HepG2 (cell line): ENCODE data around the gene SLC12A5. TPM values are rescaled to one million over a fixed set of nuclear protein-coding genes. Genes with fewer than 3 reads are reported as not detected.

Source experiments
- ATAC-seq: fragments of 200-7000 bp; cut with Tn5 transposase; 3 replicates; pipeline ENCODE4 v1.9.1; 2020; ENCODE audit warnings: mild to moderate bottlenecking, moderate library complexity
- BruUV-seq: library from RNA; stranded (reverse); fragments of 400-500 nt; replicated peaks from 2 replicates; lab custom pipeline; 2021; lab: Mats Ljungman, UMichigan
- CTCF ChIA-PET: fragments of 300-600 bp; formaldehyde crosslinking; extraction: SDS; loops from one replicate; lab custom pipeline; 2021; ENCODE audit warnings: low total read pairs, inconsistent platforms, low intra/inter-chr PET ratio; lab: Yijun Ruan, JAX
- POLR2A ChIA-PET: fragments of 350-600 bp; sonication (Branson Sonifier 250); formaldehyde crosslinking; loops from one replicate; lab custom pipeline; 2020; ENCODE audit warnings: antibody characterized with exemption, inconsistent platforms; lab: Yijun Ruan, JAX
- DNase-seq: peaks from one replicate; pipeline ENCODE4 v3.0.0-alpha.2; 2015; ENCODE audit warnings: low spot score
- FAIRE-seq: peaks from 3 replicates; lab custom pipeline; 2011; peaks lifted over from hg19 to GRCh38; lab: Jason Lieb, UNC
- H2AFZ ChIP-seq: one replicate; pipeline ENCODE4 v1.6.1; 2011; ENCODE audit warnings: low read length, inconsistent platforms
- H3K27ac ChIP-seq: fragments of 300-600 bp; 3 replicates; pipeline ENCODE4 v1.8.0; 2011; ENCODE audit warnings: mixed run types, mild to moderate bottlenecking, mixed read lengths, low read length, inconsistent platforms; ENCODE audit not compliant: insufficient read depth; ENCODE audit errors: extremely low read length
- H3K27me3 ChIP-seq, 2 experiments: fragments of 200-600 bp in 1 of 2; 2 replicates in 1 of 2; 3 replicates in 1 of 2; pipeline versions ENCODE4 v1.6.0 to v1.8.0; 2011; ENCODE audit warnings: low read length in 2 of 2, mild to moderate bottlenecking in 2 of 2, moderate library complexity in 2 of 2, inconsistent platforms in 1 of 2; ENCODE audit not compliant: insufficient read depth in 2 of 2, control insufficient read depth in 1 of 2
- H3K36me3 ChIP-seq, 2 experiments: fragments of 200-600 bp in 1 of 2; replicated peaks in 1 of 2; 2 replicates in 1 of 2; 3 replicates in 1 of 2; pipeline versions ENCODE4 v1.5.1 to v1.8.0; 2011; ENCODE audit warnings: low read length in 2 of 2, inconsistent platforms in 1 of 2; ENCODE audit not compliant: insufficient read depth in 2 of 2, control insufficient read depth in 1 of 2
- H3K4me1 ChIP-seq: 2 replicates; pipeline ENCODE4 v1.5.1; 2012; ENCODE audit warnings: low read length, inconsistent platforms; ENCODE audit not compliant: insufficient read depth
- H3K4me2 ChIP-seq: 2 replicates; pipeline ENCODE4 v1.6.0; 2011; ENCODE audit warnings: low read depth, low read length, inconsistent platforms
- H3K4me3 ChIP-seq, 3 experiments: fragments of 200-600 bp in 1 of 3; sonication (generic), shearing (Covaris generic) in 1 of 3; replicated peaks in 1 of 3; 2 replicates each; pipeline ENCODE4 v1.5.1; 2011 to 2016; ENCODE audit warnings: low read length in 3 of 3, inconsistent platforms in 2 of 3, low read depth in 2 of 3, mild to moderate bottlenecking in 2 of 3, control low read depth in 1 of 3, mixed read lengths in 1 of 3; ENCODE audit not compliant: insufficient read depth in 1 of 3
- H3K79me2 ChIP-seq: one replicate; pipeline ENCODE4 v1.6.1; 2011; ENCODE audit warnings: low read length, inconsistent platforms; ENCODE audit not compliant: insufficient read depth
- H3K9ac ChIP-seq: 2 replicates; pipeline ENCODE4 v1.6.0; 2011; ENCODE audit warnings: mild to moderate bottlenecking, low read depth, low read length, inconsistent platforms; ENCODE audit not compliant: insufficient read depth
- H3K9me3 ChIP-seq: 2 replicates; pipeline ENCODE4 v1.5.1; 2012; ENCODE audit warnings: mild to moderate bottlenecking, low read length
- H4K20me1 ChIP-seq: 2 replicates; pipeline ENCODE4 v1.6.0; 2011; ENCODE audit warnings: inconsistent platforms, mild to moderate bottlenecking, low read length, moderate library complexity; ENCODE audit not compliant: insufficient read depth
- ARHGAP35 ChIP-seq: sonication (generic); formaldehyde crosslinking; IDR thresholded peaks from 2 replicates; pipeline ENCODE4 v1.9.0; 2022; ENCODE audit warnings: mild to moderate bottlenecking, inconsistent platforms, moderate library complexity, missing genetic modification reagents, borderline replicate concordance
- CBX2 ChIP-seq, 2 experiments: fragments of 200-600 bp in 1 of 2; sonication (generic); formaldehyde crosslinking in 1 of 2; IDR thresholded peaks; 2 replicates each; pipeline versions ENCODE4 v1.7.0 to v1.8.1; 2018 to 2022; ENCODE audit warnings: low read depth in 2 of 2, low read length in 1 of 2, mild to moderate bottlenecking in 1 of 2, missing genetic modification reagents in 1 of 2
- DR1 ChIP-seq: sonication (generic); formaldehyde crosslinking; IDR thresholded peaks from 2 replicates; pipeline ENCODE4 v1.8.0; 2021; ENCODE audit warnings: mild to moderate bottlenecking, missing genetic modification reagents, inconsistent platforms
- GATAD2A ChIP-seq: IDR thresholded peaks from 2 replicates; pipeline ENCODE4 v1.6.1; 2016
- HNRNPLL ChIP-seq: fragments of 200-400 bp; formaldehyde crosslinking; IDR thresholded peaks from 2 replicates; pipeline ENCODE4 v1.6.1; 2017; ENCODE audit warnings: mild to moderate bottlenecking, low read depth, low read length; ENCODE audit not compliant: poor library complexity, severe bottlenecking
- IKZF5 ChIP-seq: IDR thresholded peaks from 2 replicates; pipeline ENCODE4 v1.6.1; 2018; ENCODE audit warnings: missing genetic modification reagents, mild to moderate bottlenecking, missing compliant biosample characterization
- MAZ ChIP-seq, 2 experiments: sonication (generic) in 1 of 2; formaldehyde crosslinking in 1 of 2; IDR thresholded peaks; 2 replicates each; pipeline versions ENCODE4 v1.5.0 to v1.6.1; 2012 to 2020; ENCODE audit warnings: low read depth in 2 of 2, mild to moderate bottlenecking in 2 of 2, borderline replicate concordance in 1 of 2, improper control_type of control experiment in 1 of 2, low read length in 1 of 2, missing genetic modification reagents in 1 of 2, moderate library complexity in 1 of 2
- MTA1 ChIP-seq: sonication (generic); formaldehyde crosslinking; IDR thresholded peaks from 2 replicates; pipeline ENCODE4 v1.4.0; 2020; ENCODE audit warnings: missing genetic modification reagents, mild to moderate bottlenecking, borderline replicate concordance
- SP1 ChIP-seq, 2 experiments: fragments of 450-650 bp in 1 of 2; sonication (generic) in 1 of 2; formaldehyde crosslinking in 1 of 2; IDR thresholded peaks; 2 replicates each; pipeline versions ENCODE4 v1.4.0 to v1.6.1; 2016 to 2020; ENCODE audit warnings: missing genetic modification reagents in 1 of 2
- SRY ChIP-seq: sonication (generic); formaldehyde crosslinking; IDR thresholded peaks from 2 replicates; pipeline ENCODE4 v1.8.0; 2022; ENCODE audit warnings: mild to moderate bottlenecking, missing genetic modification reagents
- ZBTB7B ChIP-seq: sonication (generic); formaldehyde crosslinking; IDR thresholded peaks from 2 replicates; pipeline ENCODE4 v1.4.0; 2020; ENCODE audit warnings: missing genetic modification reagents
- ZNF746 ChIP-seq: sonication (generic); formaldehyde crosslinking; IDR thresholded peaks from 2 replicates; pipeline ENCODE4 v1.8.0; 2022; ENCODE audit warnings: mild to moderate bottlenecking, missing genetic modification reagents
- ZNF883 ChIP-seq: sonication (generic); formaldehyde crosslinking; IDR thresholded peaks from 2 replicates; pipeline ENCODE4 v1.5.1; 2020; ENCODE audit warnings: mild to moderate bottlenecking, missing genetic modification reagents; ENCODE audit errors: not compliant biosample characterization
- WGBS: methylation state at CpG from one replicate; pipeline ENCODE4 v1.1.6; 2017; ENCODE audit warnings: low lambda C conversion rate; 5-methylcytosine and 5-hydroxymethylcytosine counted together
- in situ Hi-C: cut with HindIII; loops from 2 replicates; pipeline ENCODE4 v1.10.0; 2017; ENCODE audit warnings: low pct_unique_long_range_greater_than_20kb; ENCODE audit not compliant: extremely low pct_ligation_motif_present
- intact Hi-C: fragments of 100-400 bp; cut with micrococcal nuclease; formaldehyde crosslinking; loops from one replicate; pipeline ENCODE4 v1.10.0; 2022; ENCODE audit not compliant: unreplicated experiment
- polyA plus RNA-seq, 8 experiments: library from polyadenylated mRNA; depleted of rRNA in 3 of 8; stranded (reverse) in 7 of 8; unstranded in 1 of 8; fragments of >200 nt; fragmentation: Illumina TruSeq in 4 of 8; extraction: Trizol in 4 of 8; gene quantifications; 2 replicates each; pipeline versions ENCODE4 v1.2.1 to v1.2.3, GENCODE V29; 2011 to 2016; ENCODE audit warnings: low read depth in 4 of 8, missing spikeins in 1 of 8, mixed read lengths in 1 of 8; ENCODE audit not compliant: insufficient read depth in 1 of 8
- total RNA-seq, 5 experiments: library from RNA; depleted of rRNA; stranded (reverse); fragments of >200 nt; fragmentation: Illumina TruSeq; extraction: Trizol; gene quantifications; 2 replicates each; pipeline ENCODE4 v1.2.3, GENCODE V29; 2016; ENCODE audit warnings: low read depth in 1 of 5

Gene SLC12A5
- total and polyA plus RNA-seq, 2 of the 13 experiments (the other 11 are each of a cell fraction or from before 2014, with no cell fraction given), result 4.3 to 5.4 TPM

GRCh38 chr20:46023148-46023484, 5.9 kb upstream of the SLC12A5 start:
- in situ Hi-C loops (loop anchor here (5.0 to 10.0 kb wide), 2 partner anchors 64 to 152 kb away; partner anchors contain the start of gene NCOA5), intact Hi-C loops (loop anchor here (1.0 to 2.0 kb wide), 2 partner anchors 18 to 154 kb away; no protein-coding TSS in a partner anchor)
- Histone ChIP-seq H3K27ac (no peak overlapping the region), H3K4me1 (peaks cover 30% of the 10 kb centered on the region), H3K79me2 (no peaks in the 10 kb centered on the region), H2AFZ (no peak overlapping the region), H4K20me1 (peaks cover 16% of the 10 kb centered on the region), H3K4me3 (peak overlapping the region in 1 of 3 experiments; percentile 83; a peak in 1 of 6 replicates), H3K36me3 (no peaks in the 10 kb centered on the region), H3K4me2 (peak overlapping the region; percentile 100), H3K9ac (no peak overlapping the region), H3K9me3 (no peaks in the 10 kb centered on the region), H3K27me3 (no peaks in the 10 kb centered on the region)
- FAIRE-seq, result no peak
- no peak for ATAC-seq
- ChIA-PET CTCF (interaction anchor here (0.7 to 3.5 kb wide), 5 partner anchors 8 to 151 kb away, joined by 3 to 17 read pairs (median 5); no protein-coding TSS in a partner anchor), POLR2A (interaction anchor here (1.0 to 1.4 kb wide), 3 partner anchors 50 to 383 kb away, joined by 3 to 4 read pairs (median 3); partner anchors contain the start of gene ELMO2)
- DNase-seq, result no peak
- 30% methylated on average over 8 of the region's 8 CpGs for whole genome bisulfite sequencing
- TF ChIP-seq SP1 (IDR thresholded peaks at IDR 0.05) (no peak), SP1 (CRISPR knock-in tag; IDR thresholded peaks at IDR 0.05) (0 out of 2 replicates have a peak, but pooled peaks have one; percentile 0), HNRNPLL (peak; percentile 2), ZNF746 (CRISPR knock-in tag) (0 out of 2 replicates have a peak, but pooled peaks have one; percentile 14), MTA1 (CRISPR knock-in tag) (0 out of 2 replicates have a peak, but pooled peaks have one; percentile 4), DR1 (CRISPR knock-in tag) (no peak), GATAD2A (0 out of 2 replicates have a peak, but pooled peaks have one; percentile 1), ZBTB7B (CRISPR knock-in tag) (0 out of 2 replicates have a peak, but pooled peaks have one; percentile 5), CBX2 (IDR thresholded peaks at IDR 0.05; ENCODE audit: low read depth, low read length) (no peak), CBX2 (CRISPR knock-in tag; IDR thresholded peaks at IDR 0.05; ENCODE audit: low read depth) (no peak), MAZ (IDR thresholded peaks at IDR 0.05; ENCODE audit: borderline replicate concordance, low read depth, low read length) (no peak), MAZ (CRISPR knock-in tag; IDR thresholded peaks at IDR 0.05; ENCODE audit: low read depth) (no peak), SRY (0 out of 2 replicates have a peak, but pooled peaks have one; percentile 44), ZNF883 (CRISPR knock-in tag) (no peak), ARHGAP35 (no peak), IKZF5 (CRISPR knock-in tag) (peak; percentile 5; the same call in 1 of the 2 replicates)
- no TSS peak for BruUV-seq
